Activated CD4-positive, alpha-beta T cell treated with anti-CD3 and anti-CD28 coated beads, Interleukin-2, amount 50 U/mL, for 48 hours (primary cell): ENCODE data around the gene RAP1GAP.
"Not testable (repeated sequence)": the region's sequence is repeated elsewhere in the genome, so short reads cannot be mapped to it uniquely, and the experiment has no call there.

ENCODE experiments used
- DNase-seq, 2 experiments: peaks; one replicate each; pipeline ENCODE4 v3.0.0-alpha.2; 2020

The RAP1GAP gene

GRCh38 chr1:21567241-21568005 is 101.7 kb downstream of the RAP1GAP start:
- no peak for DNase-seq

- not testable (repeated sequence) for DNase-seq
These were observed 102.8 kb downstream of the RAP1GAP start for GRCh38 chr1:21566361-21566760.

GRCh38 chr1:21565285-21565684 is 103.9 kb downstream of the RAP1GAP start:
- DNase-seq: no peak

GRCh38 chr1:21564521-21565095 is 104.5 kb downstream of the RAP1GAP start:
- no peak for DNase-seq

GRCh38 chr1:21563971-21564370 is 105.2 kb downstream of the RAP1GAP start:
- DNase-seq: no peak

- DNase-seq: no peak
These were observed 106.3 kb downstream of the RAP1GAP start for GRCh38 chr1:21562896-21563295.

- no peak for DNase-seq
These were observed 108.1 kb downstream of the RAP1GAP start for GRCh38 chr1:21560916-21561638.

- DNase-seq: no peak
These were observed 109.2 kb downstream of the RAP1GAP start for GRCh38 chr1:21559788-21560567.

GRCh38 chr1:21553116-21553926 is 115.8 kb downstream of the RAP1GAP start:
- DNase-seq: no peak

GRCh38 chr1:21552715-21553114 is 116.4 kb downstream of the RAP1GAP start:
- DNase-seq: no peak

GRCh38 chr1:21550866-21551475 is 118.2 kb downstream of the RAP1GAP start:
- no peak for DNase-seq

- DNase-seq: no peak
These were observed 119.1 kb downstream of the RAP1GAP start for GRCh38 chr1:21550097-21550496.

- DNase-seq: no peak
These were observed 121.3 kb downstream of the RAP1GAP start for GRCh38 chr1:21547876-21548275.
